HepG2 (cell line): ENCODE measurements around the gene ASPHD1. TPM values are rescaled to one million over a fixed set of nuclear protein-coding genes. Genes with fewer than 3 reads are reported as not detected.

Source experiments
- ATAC-seq: fragments of 200-7000 bp; cut with Tn5 transposase; 3 replicates; pipeline ENCODE4 v1.9.1; 2020; ENCODE audit warnings: mild to moderate bottlenecking, moderate library complexity
- BruUV-seq: library from RNA; stranded (reverse); fragments of 400-500 nt; replicated peaks from 2 replicates; lab custom pipeline; 2021; lab: Mats Ljungman, UMichigan
- CTCF ChIA-PET: fragments of 300-600 bp; formaldehyde crosslinking; extraction: SDS; loops from one replicate; lab custom pipeline; 2021; ENCODE audit warnings: low total read pairs, inconsistent platforms, low intra/inter-chr PET ratio; lab: Yijun Ruan, JAX
- POLR2A ChIA-PET: fragments of 350-600 bp; sonication (Branson Sonifier 250); formaldehyde crosslinking; loops from one replicate; lab custom pipeline; 2020; ENCODE audit warnings: antibody characterized with exemption, inconsistent platforms; lab: Yijun Ruan, JAX
- DNase-seq: peaks from one replicate; pipeline ENCODE4 v3.0.0-alpha.2; 2015; ENCODE audit warnings: low spot score
- FAIRE-seq: peaks from 3 replicates; lab custom pipeline; 2011; peaks lifted over from hg19 to GRCh38; lab: Jason Lieb, UNC
- H2AFZ ChIP-seq: one replicate; pipeline ENCODE4 v1.6.1; 2011; ENCODE audit warnings: low read length, inconsistent platforms
- H3K27ac ChIP-seq: fragments of 300-600 bp; 3 replicates; pipeline ENCODE4 v1.8.0; 2011; ENCODE audit warnings: mixed run types, mild to moderate bottlenecking, mixed read lengths, low read length, inconsistent platforms; ENCODE audit not compliant: insufficient read depth; ENCODE audit errors: extremely low read length
- H3K27me3 ChIP-seq, 2 experiments: fragments of 200-600 bp in 1 of 2; 2 replicates in 1 of 2; 3 replicates in 1 of 2; pipeline versions ENCODE4 v1.6.0 to v1.8.0; 2011; ENCODE audit warnings: low read length in 2 of 2, mild to moderate bottlenecking in 2 of 2, moderate library complexity in 2 of 2, inconsistent platforms in 1 of 2; ENCODE audit not compliant: insufficient read depth in 2 of 2, control insufficient read depth in 1 of 2
- H3K36me3 ChIP-seq, 2 experiments: fragments of 200-600 bp in 1 of 2; replicated peaks in 1 of 2; 2 replicates in 1 of 2; 3 replicates in 1 of 2; pipeline versions ENCODE4 v1.5.1 to v1.8.0; 2011; ENCODE audit warnings: low read length in 2 of 2, inconsistent platforms in 1 of 2; ENCODE audit not compliant: insufficient read depth in 2 of 2, control insufficient read depth in 1 of 2
- H3K4me1 ChIP-seq: 2 replicates; pipeline ENCODE4 v1.5.1; 2012; ENCODE audit warnings: low read length, inconsistent platforms; ENCODE audit not compliant: insufficient read depth
- H3K4me2 ChIP-seq: 2 replicates; pipeline ENCODE4 v1.6.0; 2011; ENCODE audit warnings: low read depth, low read length, inconsistent platforms
- H3K4me3 ChIP-seq, 3 experiments: fragments of 200-600 bp in 1 of 3; sonication (generic), shearing (Covaris generic) in 1 of 3; replicated peaks in 1 of 3; 2 replicates each; pipeline ENCODE4 v1.5.1; 2011 to 2016; ENCODE audit warnings: low read length in 3 of 3, inconsistent platforms in 2 of 3, low read depth in 2 of 3, mild to moderate bottlenecking in 2 of 3, control low read depth in 1 of 3, mixed read lengths in 1 of 3; ENCODE audit not compliant: insufficient read depth in 1 of 3
- H3K79me2 ChIP-seq: one replicate; pipeline ENCODE4 v1.6.1; 2011; ENCODE audit warnings: low read length, inconsistent platforms; ENCODE audit not compliant: insufficient read depth
- H3K9ac ChIP-seq: 2 replicates; pipeline ENCODE4 v1.6.0; 2011; ENCODE audit warnings: mild to moderate bottlenecking, low read depth, low read length, inconsistent platforms; ENCODE audit not compliant: insufficient read depth
- H3K9me3 ChIP-seq: 2 replicates; pipeline ENCODE4 v1.5.1; 2012; ENCODE audit warnings: mild to moderate bottlenecking, low read length
- H4K20me1 ChIP-seq: 2 replicates; pipeline ENCODE4 v1.6.0; 2011; ENCODE audit warnings: inconsistent platforms, mild to moderate bottlenecking, low read length, moderate library complexity; ENCODE audit not compliant: insufficient read depth
- SMC3 ChIP-seq: IDR thresholded peaks from 2 replicates; pipeline ENCODE4 v1.6.1; 2011; ENCODE audit warnings: low read length, improper control_type of control experiment
- ZC3H13 ChIP-seq: sonication (generic); formaldehyde crosslinking; IDR thresholded peaks from 2 replicates; pipeline ENCODE4 v1.8.1; 2023; ENCODE audit warnings: mild to moderate bottlenecking, missing genetic modification reagents, moderate library complexity
- WGBS: methylation state at CpG from one replicate; pipeline ENCODE4 v1.1.6; 2017; ENCODE audit warnings: low lambda C conversion rate; 5-methylcytosine and 5-hydroxymethylcytosine counted together
- in situ Hi-C: cut with HindIII; loops from 2 replicates; pipeline ENCODE4 v1.10.0; 2017; ENCODE audit warnings: low pct_unique_long_range_greater_than_20kb; ENCODE audit not compliant: extremely low pct_ligation_motif_present
- intact Hi-C: fragments of 100-400 bp; cut with micrococcal nuclease; formaldehyde crosslinking; loops from one replicate; pipeline ENCODE4 v1.10.0; 2022; ENCODE audit not compliant: unreplicated experiment
- polyA plus RNA-seq, 8 experiments: library from polyadenylated mRNA; depleted of rRNA in 3 of 8; stranded (reverse) in 7 of 8; unstranded in 1 of 8; fragments of >200 nt; fragmentation: Illumina TruSeq in 4 of 8; extraction: Trizol in 4 of 8; gene quantifications; 2 replicates each; pipeline versions ENCODE4 v1.2.1 to v1.2.3, GENCODE V29; 2011 to 2016; ENCODE audit warnings: low read depth in 4 of 8, missing spikeins in 1 of 8, mixed read lengths in 1 of 8; ENCODE audit not compliant: insufficient read depth in 1 of 8
- total RNA-seq, 5 experiments: library from RNA; depleted of rRNA; stranded (reverse); fragments of >200 nt; fragmentation: Illumina TruSeq; extraction: Trizol; gene quantifications; 2 replicates each; pipeline ENCODE4 v1.2.3, GENCODE V29; 2016; ENCODE audit warnings: low read depth in 1 of 5
- TF ChIP-seq, protein P1 (sequence below): sonication (generic); formaldehyde crosslinking; IDR thresholded peaks from 2 replicates; pipeline ENCODE4 v1.4.0; 2020; ENCODE audit warnings: missing genetic modification reagents, mild to moderate bottlenecking, borderline replicate concordance
- TF ChIP-seq, protein P2 (sequence below): sonication (generic); formaldehyde crosslinking; IDR thresholded peaks from 2 replicates; pipeline ENCODE4 v1.9.0; 2021; ENCODE audit warnings: missing genetic modification reagents, borderline replicate concordance

Gene ASPHD1
- total and polyA plus RNA-seq, 2 of the 13 experiments (the other 11 are each of a cell fraction or from before 2014, with no cell fraction given), result 13.1 to 19.7 TPM

DNA sequence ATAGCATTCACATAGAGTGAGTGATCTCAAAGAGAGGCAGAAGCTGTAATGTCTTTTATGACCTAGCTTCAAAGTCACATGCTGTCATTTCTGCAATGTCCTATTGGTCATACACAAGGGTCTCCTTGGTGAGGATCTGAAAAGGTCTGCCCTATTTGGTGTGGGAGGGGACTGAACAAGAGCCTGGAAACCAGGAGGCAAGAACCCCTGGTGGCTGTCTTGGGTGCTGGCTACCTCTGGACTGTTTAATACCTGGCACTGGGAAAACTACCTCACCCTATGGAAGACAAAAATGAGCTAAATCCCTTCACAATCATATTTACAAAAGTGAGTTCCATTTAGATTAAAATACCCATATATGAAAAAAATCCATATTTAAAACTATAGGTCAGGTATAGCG, 16.7 kb downstream of the ASPHD1 start:
- ATAC-seq, result peak; percentile 82
- no peaks in the 10 kb centered on the region for H3K79me2 ChIP-seq
- H3K4me2 ChIP-seq, result no peak overlapping the region
- no peak overlapping the region for H2AFZ ChIP-seq
- ChIA-PET CTCF (no interaction called here), POLR2A (interaction anchor here (0.6 to 4.8 kb wide), 5 partner anchors 9 to 88 kb away, joined by 3 to 34 read pairs (median 10); partner anchors contain the start of genes ASPHD1, KCTD13, SEZ6L2 and TAOK2)
- no peaks in the 10 kb centered on the region for H4K20me1 ChIP-seq
- no peak overlapping the region for H3K4me3 ChIP-seq
- WGBS, result 100% methylated on average over 1 of the region's 1 CpG
- peaks cover 3 to 27% of the 10 kb centered on the region in 2 experiments; a peak in 3 of 5 replicates for H3K36me3 ChIP-seq
- BruUV-seq, result no TSS peak
- in situ Hi-C loops, result no loop called here
- no peak for FAIRE-seq
- DNase-seq, result peak; percentile 41
- H3K27ac ChIP-seq, result no peak overlapping the region
- H3K9me3 ChIP-seq, result no peaks in the 10 kb centered on the region
- no peak overlapping the region for H3K9ac ChIP-seq
- no peaks in the 10 kb centered on the region for H3K27me3 ChIP-seq
- H3K4me1 ChIP-seq, result peaks cover 14% of the 10 kb centered on the region
- intact Hi-C loops, result no loop called here
- TF ChIP-seq, protein P1, sequence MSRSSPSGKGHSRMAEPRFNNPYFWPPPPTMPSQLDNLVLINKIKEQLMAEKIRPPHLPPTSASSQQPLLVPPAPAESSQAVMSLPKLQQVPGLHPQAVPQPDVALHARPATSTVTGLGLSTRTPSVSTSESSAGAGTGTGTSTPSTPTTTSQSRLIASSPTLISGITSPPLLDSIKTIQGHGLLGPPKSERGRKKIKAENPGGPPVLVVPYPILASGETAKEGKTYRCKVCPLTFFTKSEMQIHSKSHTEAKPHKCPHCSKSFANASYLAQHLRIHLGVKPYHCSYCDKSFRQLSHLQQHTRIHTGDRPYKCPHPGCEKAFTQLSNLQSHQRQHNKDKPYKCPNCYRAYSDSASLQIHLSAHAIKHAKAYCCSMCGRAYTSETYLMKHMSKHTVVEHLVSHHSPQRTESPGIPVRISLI (CRISPR knock-in tag), result no peak
- TF ChIP-seq, protein P2, sequence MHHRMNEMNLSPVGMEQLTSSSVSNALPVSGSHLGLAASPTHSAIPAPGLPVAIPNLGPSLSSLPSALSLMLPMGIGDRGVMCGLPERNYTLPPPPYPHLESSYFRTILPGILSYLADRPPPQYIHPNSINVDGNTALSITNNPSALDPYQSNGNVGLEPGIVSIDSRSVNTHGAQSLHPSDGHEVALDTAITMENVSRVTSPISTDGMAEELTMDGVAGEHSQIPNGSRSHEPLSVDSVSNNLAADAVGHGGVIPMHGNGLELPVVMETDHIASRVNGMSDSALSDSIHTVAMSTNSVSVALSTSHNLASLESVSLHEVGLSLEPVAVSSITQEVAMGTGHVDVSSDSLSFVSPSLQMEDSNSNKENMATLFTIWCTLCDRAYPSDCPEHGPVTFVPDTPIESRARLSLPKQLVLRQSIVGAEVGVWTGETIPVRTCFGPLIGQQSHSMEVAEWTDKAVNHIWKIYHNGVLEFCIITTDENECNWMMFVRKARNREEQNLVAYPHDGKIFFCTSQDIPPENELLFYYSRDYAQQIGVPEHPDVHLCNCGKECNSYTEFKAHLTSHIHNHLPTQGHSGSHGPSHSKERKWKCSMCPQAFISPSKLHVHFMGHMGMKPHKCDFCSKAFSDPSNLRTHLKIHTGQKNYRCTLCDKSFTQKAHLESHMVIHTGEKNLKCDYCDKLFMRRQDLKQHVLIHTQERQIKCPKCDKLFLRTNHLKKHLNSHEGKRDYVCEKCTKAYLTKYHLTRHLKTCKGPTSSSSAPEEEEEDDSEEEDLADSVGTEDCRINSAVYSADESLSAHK (CRISPR knock-in tag), result no peak
- peak; percentile 31; the same call in 1 of the 2 replicates for TF ChIP-seq SMC3
- TF ChIP-seq ZC3H13 (CRISPR knock-in tag), result no peak
